Right ventricle myocardium inferior (tissue), 1 donor: ENCODE measurements around the gene SLC6A5. TPM values are rescaled to one million over a fixed set of nuclear protein-coding genes. Genes with fewer than 3 reads are reported as not detected.

Experiments used
- ATAC-seq: fragments of 200-7000 bp; cut with Tn5 transposase; one replicate; pipeline ENCODE4 v1.9.1; 2020; ENCODE audit warnings: mild to moderate bottlenecking, moderate library complexity
- DNase-seq: peaks from one replicate; pipeline ENCODE4 v3.0.0; 2021; ENCODE audit errors: missing footprints
- intact Hi-C: fragments of 100-400 bp; cut with DNase I; formaldehyde crosslinking; loops from one replicate; pipeline ENCODE4 v1.11.0; 2022
- total RNA-seq: library from RNA; stranded (reverse); fragmentation: NEBNext Ultra II Directional; extraction: Animal tissue kit (Norgen Biotek cat#: 25700); gene quantifications from one replicate; pipeline ENCODE4 v1.2.1, GENCODE V29; 2021
- donor health status: DM: no; HTN: yes; CAD: no; lungs with severe emphysema.

SLC6A5 gene
- total RNA-seq, 1 donor from 2014 or later, result not detected

DNA sequence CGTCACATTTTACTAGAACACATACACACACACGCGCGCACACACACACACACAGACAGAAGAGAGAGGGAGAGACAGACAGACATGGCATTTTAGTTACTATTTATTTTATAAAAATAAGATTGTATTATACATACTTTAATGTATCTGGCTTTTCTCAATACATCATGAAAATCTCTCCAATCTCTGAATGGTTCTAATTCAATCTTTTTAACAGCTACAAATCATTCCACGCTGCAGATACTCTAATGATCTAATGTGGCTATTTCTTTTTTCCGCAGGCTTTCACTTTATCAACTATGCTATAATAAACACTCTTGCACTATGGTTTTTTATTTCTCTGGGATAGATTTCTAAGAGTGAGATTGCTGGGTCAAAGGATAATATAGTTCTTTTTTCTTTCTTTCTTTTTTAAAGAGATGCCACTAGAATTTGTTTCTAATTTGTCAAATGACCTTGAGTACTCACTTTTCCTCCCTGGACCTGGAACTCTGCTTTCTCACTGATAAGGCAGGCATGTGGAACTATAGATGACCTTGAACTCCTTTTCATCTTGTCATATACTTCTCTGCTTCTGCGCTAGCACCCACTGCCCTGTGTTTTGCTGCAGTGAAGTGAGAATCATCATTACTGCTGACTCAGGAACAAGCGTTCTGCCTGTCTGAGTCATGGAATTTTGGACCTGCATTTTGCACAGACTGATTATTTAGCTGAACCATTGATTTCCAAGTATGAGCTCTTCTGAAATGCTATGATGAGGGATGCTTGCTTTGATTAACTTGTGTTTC, 4.9 kb upstream of the SLC6A5 start:
- no peak for DNase-seq
- intact Hi-C loops, result no loop called here

GRCh38 chr11:20595101-20595500, 4.3 kb upstream of the SLC6A5 start:
- ATAC-seq (no peak), DNase-seq (no peak)
- intact Hi-C loops, result no loop called here

More for the DNA sequence above, 4.9 kb upstream of the SLC6A5 start:
- ATAC-seq, result no peak

DNA sequence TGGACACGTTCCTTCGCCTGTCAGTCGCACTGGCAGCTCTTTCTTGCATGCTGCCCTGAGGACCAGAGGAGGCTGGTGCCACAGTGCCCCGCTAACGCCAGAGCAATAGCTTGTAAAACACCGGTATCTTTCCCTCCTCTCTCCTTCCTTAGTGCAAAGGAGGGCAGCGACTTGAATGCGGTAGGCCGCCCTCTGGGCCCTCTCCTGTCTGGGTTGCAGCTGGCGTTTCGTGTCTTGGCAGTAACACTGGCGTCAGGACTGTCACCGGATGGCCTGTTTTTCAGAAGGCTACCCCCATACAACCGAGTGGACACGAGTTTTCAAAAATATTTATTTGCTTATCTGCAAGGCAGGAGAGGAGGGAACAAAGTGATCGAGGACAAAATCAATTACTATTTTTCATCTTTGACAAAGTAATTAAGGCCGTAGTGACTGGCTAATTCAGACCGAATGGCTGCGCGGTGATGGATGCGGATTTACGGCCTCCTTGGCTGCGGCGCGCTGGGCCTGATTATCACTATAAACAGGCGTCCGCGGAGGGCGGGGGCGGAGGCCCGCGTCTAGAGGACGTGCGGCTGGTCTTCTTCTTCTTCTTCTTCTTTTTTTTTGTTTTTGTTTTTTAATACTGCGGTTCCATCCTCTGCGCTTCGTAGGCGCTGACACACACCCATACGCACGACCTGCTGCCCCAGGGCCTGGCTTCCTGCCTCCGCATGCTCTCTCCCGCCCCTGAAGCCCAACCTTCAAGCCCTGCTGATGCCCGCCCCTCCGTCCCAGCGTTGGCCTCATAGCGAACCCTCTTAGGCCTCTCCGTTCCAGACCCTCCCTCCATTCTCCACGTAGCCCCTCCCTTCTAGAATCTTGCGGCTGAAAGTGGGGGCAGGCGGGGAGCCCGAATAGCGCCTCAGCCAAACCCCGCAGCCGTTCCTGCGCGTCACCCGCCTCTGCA, 2.9 kb upstream of the SLC6A5 start:
- DNase-seq (no peak), ATAC-seq (no peak)
- intact Hi-C loops, result no loop called here

GRCh38 chr11:20597154-20597679, 2.2 kb upstream of the SLC6A5 start:
- no peak for DNase-seq
- ATAC-seq, result no peak
- intact Hi-C loops, result no loop called here

GRCh38 chr11:20597680-20598484, 1.5 kb upstream of the SLC6A5 start:
- ATAC-seq (no peak), DNase-seq (no peak)
- intact Hi-C loops, result no loop called here

- intact Hi-C loops, result no loop called here
- DNase-seq (no peak), ATAC-seq (no peak)
These were observed 916 bp upstream of the SLC6A5 start for GRCh38 chr11:20598492-20598891.

- ATAC-seq (no peak), DNase-seq (no peak)
- intact Hi-C loops, result no loop called here
These were observed 575 bp downstream of the SLC6A5 start for GRCh38 chr11:20600020-20600346.

GRCh38 chr11:20600551-20600950, 1.1 kb downstream of the SLC6A5 start:
- intact Hi-C loops, result no loop called here
- no peak for ATAC-seq
- no peak for DNase-seq

DNA sequence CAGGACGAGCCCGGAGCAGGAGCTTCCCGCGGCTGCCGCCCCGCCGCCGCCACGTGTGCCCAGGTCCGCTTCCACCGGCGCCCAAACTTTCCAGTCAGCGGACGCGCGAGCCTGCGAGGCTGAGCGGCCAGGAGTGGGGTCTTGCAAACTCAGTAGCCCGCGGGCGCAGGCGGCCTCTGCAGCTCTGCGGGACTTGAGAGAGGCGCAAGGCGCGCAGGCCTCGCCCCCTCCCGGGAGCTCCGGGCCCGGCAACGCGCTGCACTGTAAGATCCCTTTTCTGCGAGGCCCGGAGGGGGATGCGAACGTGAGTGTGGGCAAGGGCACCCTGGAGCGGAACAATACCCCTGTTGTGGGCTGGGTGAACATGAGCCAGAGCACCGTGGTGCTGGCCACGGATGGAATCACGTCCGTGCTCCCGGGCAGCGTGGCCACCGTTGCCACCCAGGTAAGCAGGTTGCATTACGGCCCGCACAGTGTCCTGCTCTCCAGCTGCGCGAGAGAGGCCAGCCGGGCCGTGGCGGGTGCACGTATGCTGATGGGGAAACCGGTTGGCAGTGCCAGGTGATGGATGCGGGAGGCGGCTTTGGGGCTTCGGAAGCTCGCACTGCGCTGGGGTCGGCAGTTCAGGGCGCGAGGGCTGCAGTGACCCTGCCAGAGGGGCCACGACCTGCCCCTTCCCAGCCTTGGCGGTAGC, 2.0 kb downstream of the SLC6A5 start:
- ATAC-seq (no peak), DNase-seq (no peak)
- intact Hi-C loops, result no loop called here

GRCh38 chr11:20604295-20604803, 4.9 kb downstream of the SLC6A5 start:
- intact Hi-C loops, result no loop called here
- DNase-seq, result peak; percentile 65

DNA sequence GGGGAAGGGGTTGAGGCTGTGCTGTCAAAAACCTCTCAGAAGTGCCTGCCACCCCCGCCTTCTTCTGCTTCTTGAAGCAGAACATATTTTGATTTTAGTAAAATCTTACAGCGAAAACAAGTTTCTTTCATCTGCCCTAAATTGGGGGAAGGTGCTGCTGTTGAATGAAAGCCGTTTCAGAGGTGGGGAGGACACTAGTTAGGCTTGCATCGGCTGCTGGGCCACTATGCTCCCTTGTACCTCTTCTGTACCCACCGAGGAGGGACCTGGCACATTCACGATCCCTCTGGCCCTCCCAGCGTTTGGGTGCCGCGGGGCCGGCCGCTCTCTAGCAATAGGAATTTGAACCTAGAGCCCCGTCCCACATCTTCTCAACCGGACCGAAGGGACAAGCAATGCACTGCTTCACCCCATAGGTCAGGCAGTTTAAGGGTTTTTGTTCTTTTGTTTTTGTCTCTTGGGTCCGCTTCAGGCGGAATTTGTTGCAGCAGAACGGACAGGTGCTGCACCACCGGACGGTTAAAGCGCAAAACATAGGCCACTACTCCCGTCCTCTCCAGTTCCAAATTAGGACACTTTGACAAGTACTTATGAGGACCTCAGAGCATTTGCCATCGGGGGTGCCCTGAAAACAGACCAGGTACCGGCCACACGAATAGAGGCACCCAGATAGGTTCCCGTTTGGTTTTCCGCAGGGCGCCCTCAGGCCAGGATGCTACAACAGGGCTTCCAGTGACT, 5.6 kb downstream of the SLC6A5 start:
- intact Hi-C loops, result no loop called here
- no peak for ATAC-seq
- no peak for DNase-seq

More at GRCh38 chr11:20604295-20604803, 4.9 kb downstream of the SLC6A5 start:
- no peak for ATAC-seq

DNA sequence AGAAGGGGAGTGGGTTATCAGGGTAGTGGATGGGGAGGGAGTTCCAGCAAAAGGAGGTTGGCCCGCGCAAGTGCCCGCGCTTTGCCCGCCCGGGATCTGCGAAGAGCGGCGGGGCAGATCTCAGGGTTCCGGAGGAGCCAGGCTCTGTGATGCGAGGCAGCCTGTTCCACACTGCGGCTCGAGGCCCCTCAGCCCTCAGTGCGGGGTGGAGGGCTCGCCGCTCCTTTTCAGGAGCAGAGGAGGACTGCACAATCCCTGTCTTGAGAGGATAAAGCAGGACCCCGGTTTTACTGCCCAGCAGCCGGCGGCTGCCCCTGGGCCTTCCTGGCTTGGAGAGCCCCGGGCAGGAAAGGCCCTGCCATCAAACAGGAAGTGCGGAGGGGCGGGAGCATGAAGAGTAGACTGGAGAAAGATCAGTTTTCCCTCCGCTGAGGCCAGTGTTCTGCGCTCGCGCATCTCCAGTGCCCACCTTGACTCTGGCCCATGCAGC, 6.2 kb downstream of the SLC6A5 start:
- intact Hi-C loops, result no loop called here
- ATAC-seq, result no peak

GRCh38 chr11:20608934-20609333, 9.5 kb downstream of the SLC6A5 start:
- ATAC-seq (no peak), DNase-seq (no peak)
- intact Hi-C loops, result no loop called here

More for the DNA sequence above, 6.2 kb downstream of the SLC6A5 start:
- no peak for DNase-seq

DNA sequence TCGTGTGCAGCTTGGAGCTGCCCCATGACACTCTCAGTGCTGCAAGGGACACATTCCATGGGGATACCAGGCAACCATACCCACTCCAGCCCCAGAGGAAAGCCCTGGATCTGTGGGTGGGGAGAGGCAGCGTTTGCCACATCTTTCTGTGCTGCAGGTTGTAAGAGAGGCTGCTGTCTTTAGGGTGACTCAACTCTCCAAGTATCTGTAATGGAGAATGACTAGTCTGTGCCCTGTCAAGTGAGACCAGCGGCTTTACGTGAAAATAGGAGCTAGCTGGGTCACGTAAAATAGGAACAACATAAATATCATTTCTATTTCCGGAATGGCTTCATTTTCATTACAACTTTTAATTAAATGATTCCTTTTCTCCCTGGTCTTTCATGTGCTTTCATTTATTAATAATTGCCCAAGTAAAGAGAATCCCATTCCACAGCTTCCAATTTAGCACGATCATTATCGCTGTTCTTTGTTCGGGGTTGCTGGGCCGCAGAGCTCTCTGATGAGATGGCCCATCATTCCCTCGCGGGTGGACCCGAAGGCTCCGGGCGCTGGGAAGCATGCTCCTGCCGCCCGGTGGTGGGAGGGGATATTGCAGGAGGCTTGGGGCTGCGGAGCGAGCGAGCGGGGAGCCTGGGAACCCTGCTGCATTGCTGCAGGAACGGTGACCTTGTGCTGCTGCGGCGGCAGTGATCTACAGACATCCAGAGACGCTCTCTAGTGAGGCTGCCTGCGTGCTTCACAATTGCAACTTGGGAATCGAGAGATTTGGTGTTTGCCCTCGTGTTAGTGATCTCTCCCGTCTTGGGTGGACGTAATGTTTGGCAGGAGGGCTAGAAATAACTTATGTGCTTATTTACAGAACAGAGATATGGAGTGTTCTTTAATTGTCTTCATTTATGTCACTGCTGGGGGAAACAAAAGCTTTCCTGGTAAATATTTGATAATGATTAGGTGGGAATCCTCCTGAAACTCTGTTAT, 10.6 kb downstream of the SLC6A5 start:
- intact Hi-C loops, result loop anchor here (1.0 to 2.0 kb wide), 2 partner anchors 213 to 223 kb away; partner anchors contain the start of gene PRMT3
- ATAC-seq, result peak; percentile 89
- peak; percentile 74 for DNase-seq

- ATAC-seq, result no peak
- intact Hi-C loops, result loop anchor here (1.0 to 2.0 kb wide), 2 partner anchors 214 to 224 kb away; partner anchors contain the start of gene PRMT3
These were observed 11.4 kb downstream of the SLC6A5 start for GRCh38 chr11:20610825-20611224.

DNA sequence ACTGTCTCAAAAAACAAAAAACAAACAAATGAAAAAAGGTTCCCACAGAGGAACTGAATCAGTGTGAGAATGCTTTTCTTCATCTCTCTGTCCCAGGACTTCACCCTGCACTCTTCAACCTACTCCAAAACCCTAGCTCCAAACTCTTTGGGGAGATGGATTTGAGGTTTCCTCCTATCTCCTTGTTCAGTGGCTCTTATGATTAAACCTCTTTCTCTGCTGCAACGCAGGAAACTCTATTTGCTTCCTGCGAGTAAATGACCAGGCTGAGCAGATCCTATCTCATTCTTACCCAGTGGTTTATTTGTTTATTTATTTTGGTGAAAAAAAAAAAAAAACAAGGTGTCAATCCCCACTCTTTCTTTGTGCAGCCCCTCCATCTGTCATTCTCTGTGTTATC, 12.0 kb downstream of the SLC6A5 start:
- ATAC-seq (no peak), DNase-seq (no peak)
- intact Hi-C loops, result loop anchor here (2.0 kb wide), 1 partner anchor 225 kb away; the partner anchor contains the start of gene PRMT3

More at GRCh38 chr11:20610825-20611224, 11.4 kb downstream of the SLC6A5 start:
- no peak for DNase-seq
